Body of pancreas (tissue), 4 donors: ENCODE data around the gene TADA2B. TPM values are rescaled to one million over a fixed set of nuclear protein-coding genes. Genes with fewer than 3 reads are reported as not detected.

Experiments used
- ATAC-seq: fragments of 150-250 bp; one replicate; pipeline ENCODE4 v1.9.1; 2016
- DNase-seq, 4 donors: peaks; one replicate each; pipeline ENCODE4 v3.0.0-alpha.2; 2019
- H3K27ac ChIP-seq, 4 donors: fragments of 200-600 bp; sonication (generic); 1 replicate in 3 of 4; 2 replicates in 1 of 4; pipeline versions ENCODE4 v1.5.1 to v1.6.1; 2016 to 2019; ENCODE audit warnings: mild to moderate bottlenecking in 1 of 4, mixed read lengths in 1 of 4, moderate library complexity in 1 of 4
- H3K27me3 ChIP-seq, 2 donors: fragments of 200-600 bp; sonication (generic); one replicate each; pipeline ENCODE4 v1.6.0; 2016; ENCODE audit warnings: mild to moderate bottlenecking in 1 of 2
- H3K36me3 ChIP-seq, 2 donors: fragments of 200-600 bp; sonication (generic); replicated peaks in 1 of 2; 2 replicates each; pipeline ENCODE4 v1.5.1; 2016; ENCODE audit warnings: low read depth in 2 of 2; ENCODE audit not compliant: insufficient read depth in 1 of 2
- H3K4me1 ChIP-seq: fragments of 200-600 bp; sonication (generic); one replicate; pipeline ENCODE4 v1.6.0; 2016
- H3K4me3 ChIP-seq, 2 donors: fragments of 200-600 bp; sonication (generic); 1 replicate in 1 of 2; 2 replicates in 1 of 2; pipeline ENCODE4 v1.5.1; 2016 to 2019
- H3K9me3 ChIP-seq, 3 donors: fragments of 200-600 bp; sonication (generic); 1 replicate in 2 of 3; 2 replicates in 1 of 3; pipeline ENCODE4 v1.5.1; 2016
- CTCF ChIP-seq, 7 experiments: fragments of 450-650 bp in 4 of 7; fragments of 200-600 bp in 3 of 7; sonication (generic) in 3 of 7; IDR thresholded peaks; one replicate each; pipeline ENCODE4 v1.5.1; 2016 to 2019; ENCODE audit warnings: antibody characterized with exemption in 7 of 7
- POLR2A ChIP-seq, 3 donors: fragments of 450-650 bp; IDR thresholded peaks; one replicate each; pipeline ENCODE4 v1.6.1; 2016; ENCODE audit warnings: antibody characterized with exemption in 3 of 3, mild to moderate bottlenecking in 2 of 3
- WGBS, 2 donors: methylation state at CpG; one replicate each; pipeline ENCODE4 v1.1.5; 2017; 5-methylcytosine and 5-hydroxymethylcytosine counted together
- intact Hi-C: fragments of 100-400 bp; cut with DNase I; formaldehyde crosslinking; loops from one replicate; pipeline ENCODE4 v1.15.1; 2023
- total RNA-seq, 2 donors: library from RNA; depleted of rRNA; stranded (reverse); fragments of >200 nt; gene quantifications; one replicate each; pipeline ENCODE4 v1.1.0, GENCODE V29; 2016

The TADA2B gene
- total RNA-seq, 2 donors from 2014 or later: 18.1 to 20.0 TPM

GRCh38 chr4:7073526-7074390 lies 30.6 kb downstream of the TADA2B start:
- Histone ChIP-seq H3K9me3 (no peaks in the 10 kb centered on the region), H3K27me3 (no peaks in the 10 kb centered on the region), H3K27ac (no peak overlapping the region), H3K4me1 (peaks cover 4% of the 10 kb centered on the region), H3K36me3 (no peaks in the 10 kb centered on the region), H3K4me3 (no peak overlapping the region)
- ATAC-seq (no peak), DNase-seq (no peak)
- WGBS, 2 donors: 71 to 83% methylated on average over 9 to 18 of the region's 18 CpGs
- intact Hi-C loops: loop anchor here (5.0 to 10.0 kb wide), 2 partner anchors 99 to 166 kb away; partner anchors contain the start of gene TBC1D14
- TF ChIP-seq CTCF (IDR thresholded peaks at IDR 0.05) (no peak), POLR2A (IDR thresholded peaks at IDR 0.05) (no peak)

DNA sequence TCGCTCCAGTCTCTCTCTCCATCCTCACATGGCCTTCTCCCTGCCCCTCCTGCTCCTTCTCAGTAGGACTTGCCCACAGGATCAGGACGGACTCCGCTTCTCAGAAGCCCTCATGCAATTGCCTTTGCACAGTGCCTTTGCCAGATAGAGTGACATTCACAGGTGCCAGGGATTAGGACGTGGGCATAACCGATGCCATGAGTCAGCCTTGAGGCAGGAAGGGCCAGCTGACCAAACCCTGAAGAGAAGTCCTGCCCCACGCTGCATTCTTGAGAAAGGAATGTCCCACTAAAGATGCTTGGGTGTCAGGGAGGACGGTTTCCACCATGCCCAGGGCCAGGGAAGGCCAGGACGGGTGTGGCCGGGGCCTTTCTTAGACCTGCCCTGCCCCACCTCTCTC lies 31.3 kb downstream of the TADA2B start:
- Histone ChIP-seq H3K4me3 (no peak overlapping the region), H3K4me1 (no peaks in the 10 kb centered on the region), H3K27me3 (no peaks in the 10 kb centered on the region), H3K27ac (no peak overlapping the region), H3K36me3 (no peaks in the 10 kb centered on the region), H3K9me3 (no peaks in the 10 kb centered on the region)
- no peak for TF ChIP-seq POLR2A (IDR thresholded peaks at IDR 0.05)
- DNase-seq: no peak
- no peak for ATAC-seq
- intact Hi-C loops: loop anchor here (5.0 to 10.0 kb wide), 2 partner anchors 100 to 167 kb away; partner anchors contain the start of gene TBC1D14
- 75% methylated on average over 7 to 9 of the region's 9 CpGs for WGBS, 2 donors

- ATAC-seq (no peak), DNase-seq (no peak)
- H3K4me3 ChIP-seq: no peak overlapping the region
These were observed 33.0 kb downstream of the TADA2B start for GRCh38 chr4:7075962-7076695.

GRCh38 chr4:7076696-7077082 lies 33.5 kb downstream of the TADA2B start:
- intact Hi-C loops: loop anchor here (10.0 kb wide), 1 partner anchor 102 kb away; no protein-coding TSS in a partner anchor
- Histone ChIP-seq H3K4me3 (no peak overlapping the region), H3K27ac (no peak overlapping the region), H3K9me3 (no peaks in the 10 kb centered on the region), H3K4me1 (no peaks in the 10 kb centered on the region), H3K36me3 (no peaks in the 10 kb centered on the region), H3K27me3 (no peaks in the 10 kb centered on the region)
- TF ChIP-seq POLR2A (IDR thresholded peaks at IDR 0.05): no peak
- no peak for TF ChIP-seq CTCF (IDR thresholded peaks at IDR 0.05)
- 65 to 75% methylated on average over 5 to 6 of the region's 6 CpGs for WGBS, 2 donors
- DNase-seq (no peak), ATAC-seq (no peak)

More at GRCh38 chr4:7075962-7076695, 33.0 kb downstream of the TADA2B start:
- Histone ChIP-seq H3K27ac (no peak overlapping the region), H3K4me1 (no peaks in the 10 kb centered on the region), H3K27me3 (no peaks in the 10 kb centered on the region), H3K36me3 (no peaks in the 10 kb centered on the region), H3K9me3 (no peaks in the 10 kb centered on the region)
- TF ChIP-seq POLR2A (IDR thresholded peaks at IDR 0.05) (no peak), CTCF (IDR thresholded peaks at IDR 0.05) (no peak)
- intact Hi-C loops: loop anchor here (10.0 kb wide), 1 partner anchor 101 kb away; no protein-coding TSS in a partner anchor
- WGBS, 2 donors: 67 to 75% methylated on average over 24 to 25 of the region's 25 CpGs

DNA sequence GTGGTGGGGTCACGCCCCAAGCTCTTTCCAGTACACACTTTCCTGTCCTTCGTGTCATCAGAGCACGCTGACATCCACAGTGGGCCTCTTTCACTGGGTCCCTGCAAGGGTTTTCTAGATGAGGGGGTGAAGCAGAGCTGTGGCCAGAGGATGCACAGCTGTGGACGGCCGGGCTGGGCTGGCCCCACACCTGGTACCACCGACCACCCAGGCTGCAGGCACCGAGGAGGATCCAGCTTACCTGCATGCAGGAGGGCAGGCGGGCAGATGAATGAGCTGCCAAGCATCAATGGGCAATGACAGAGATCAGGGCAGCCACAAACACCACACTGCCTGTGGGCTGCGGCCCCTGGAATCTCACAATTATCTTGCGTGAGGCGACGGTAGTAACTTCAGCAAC lies 34.2 kb downstream of the TADA2B start:
- ATAC-seq (no peak), DNase-seq (no peak)
- TF ChIP-seq CTCF (IDR thresholded peaks at IDR 0.05) (no peak), POLR2A (IDR thresholded peaks at IDR 0.05) (no peak)
- Histone ChIP-seq H3K4me3 (no peak overlapping the region), H3K27me3 (no peaks in the 10 kb centered on the region), H3K36me3 (no peaks in the 10 kb centered on the region), H3K9me3 (no peaks in the 10 kb centered on the region), H3K4me1 (peaks cover 5% of the 10 kb centered on the region), H3K27ac (no peak overlapping the region)
- intact Hi-C loops: loop anchor here (10.0 kb wide), 1 partner anchor 103 kb away; no protein-coding TSS in a partner anchor
- 93% methylated on average over 3 to 12 of the region's 12 CpGs for WGBS, 2 donors
